Activated CD4-positive, alpha-beta T cell treated with anti-CD3 and anti-CD28 coated beads, Interleukin-10, Interleukin-2, amounts not matched to agents 100 ng/mL and 50 ng/mL, durations not matched to agents 16 hours and 8 hours (primary cell): ENCODE results near the gene RELN.

Source experiments
- DNase-seq: peaks from one replicate; pipeline ENCODE4 v3.0.0-alpha.2; 2020

RELN gene

GRCh38 chr7:103889451-103889850, 100.0 kb downstream of the RELN start:
- no peak for DNase-seq

- DNase-seq = no peak
Measured at GRCh38 chr7:103888603-103889153, 100.8 kb downstream of the RELN start.

GRCh38 chr7:103887853-103888602, 101.4 kb downstream of the RELN start:
- DNase-seq = no peak

- no peak for DNase-seq
Measured at GRCh38 chr7:103887050-103887449, 102.4 kb downstream of the RELN start.

GRCh38 chr7:103879928-103880600, 109.4 kb downstream of the RELN start:
- DNase-seq = no peak

- DNase-seq = no peak
Measured at GRCh38 chr7:103879411-103879810, 110.0 kb downstream of the RELN start.

GRCh38 chr7:103877565-103877964, 111.9 kb downstream of the RELN start:
- no peak for DNase-seq

- no peak for DNase-seq
Measured at GRCh38 chr7:103875718-103876117, 113.7 kb downstream of the RELN start.

- DNase-seq = no peak
Measured at GRCh38 chr7:103871473-103871872, 118.0 kb downstream of the RELN start.

- no peak for DNase-seq
Measured at GRCh38 chr7:103870664-103871063, 118.8 kb downstream of the RELN start.

GRCh38 chr7:103867874-103868273, 121.6 kb downstream of the RELN start:
- no peak for DNase-seq

GRCh38 chr7:103866919-103867318, 122.5 kb downstream of the RELN start:
- DNase-seq = no peak

- no peak for DNase-seq
Measured at GRCh38 chr7:103865442-103865841, 124.0 kb downstream of the RELN start.

GRCh38 chr7:103862302-103863035, 127.0 kb downstream of the RELN start:
- DNase-seq = no peak

GRCh38 chr7:103859709-103860108, 129.7 kb downstream of the RELN start:
- no peak for DNase-seq

- no peak for DNase-seq
Measured at GRCh38 chr7:103857435-103857834, 132.0 kb downstream of the RELN start.

GRCh38 chr7:103856929-103857328, 132.5 kb downstream of the RELN start:
- no peak for DNase-seq

GRCh38 chr7:103855671-103856070, 133.8 kb downstream of the RELN start:
- no peak for DNase-seq

GRCh38 chr7:103854611-103855010, 134.8 kb downstream of the RELN start:
- no peak for DNase-seq

GRCh38 chr7:103851357-103851756, 138.1 kb downstream of the RELN start:
- no peak for DNase-seq

GRCh38 chr7:103843689-103844480, 145.6 kb downstream of the RELN start:
- no peak for DNase-seq

- no peak for DNase-seq
Measured at GRCh38 chr7:103833401-103833800, 156.1 kb downstream of the RELN start.

GRCh38 chr7:103832438-103832837, 157.0 kb downstream of the RELN start:
- DNase-seq = no peak
